CD8-positive, alpha-beta memory T cell (primary cell): ENCODE results near the gene CRNN. TPM values are rescaled to one million over a fixed set of nuclear protein-coding genes. Genes with fewer than 3 reads are reported as not detected.

Experiments
- CTCF ChIA-PET: fragments of 350-600 bp; sonication (Branson Sonifier 250); formaldehyde crosslinking; loops from one replicate; lab custom pipeline; 2021; ENCODE audit warnings: antibody characterized with exemption; lab: Charles Lee
- POLR2A ChIA-PET: fragments of 350-600 bp; sonication (Branson Sonifier 250); formaldehyde crosslinking; loops from one replicate; lab custom pipeline; 2021; ENCODE audit warnings: antibody characterized with exemption; lab: Charles Lee
- DNase-seq, 5 donors: peaks; one replicate each; pipeline versions ENCODE4 v3.0.0 to v3.0.0-alpha.2; 2020 to 2022; ENCODE audit warnings: mixed read lengths in 1 of 5
- H3K27ac ChIP-seq: one replicate; pipeline ENCODE4 v1.7.0; 2013; ENCODE audit warnings: low read depth, mild to moderate bottlenecking, low read length, moderate library complexity
- H3K27me3 ChIP-seq: 2 replicates; pipeline ENCODE4 v1.7.0; 2013; ENCODE audit warnings: low read length, mild to moderate bottlenecking; ENCODE audit not compliant: insufficient read depth, poor library complexity, severe bottlenecking
- H3K36me3 ChIP-seq: 2 replicates; pipeline ENCODE4 v1.7.0; 2013; ENCODE audit warnings: mild to moderate bottlenecking, low read length, moderate library complexity; ENCODE audit not compliant: insufficient read depth
- H3K4me1 ChIP-seq: 2 replicates; pipeline ENCODE4 v1.7.0; 2013; ENCODE audit warnings: mild to moderate bottlenecking, low read length, moderate library complexity; ENCODE audit not compliant: insufficient read depth
- H3K4me3 ChIP-seq: 2 replicates; pipeline ENCODE4 v1.7.0; 2013; ENCODE audit warnings: mild to moderate bottlenecking, low read length
- H3K9me3 ChIP-seq: 2 replicates; pipeline ENCODE4 v1.7.0; 2013; ENCODE audit warnings: mild to moderate bottlenecking, low read length
- H3K27ac Mint-ChIP-seq, 8 donors: one replicate each; pipeline ENCODE4 v1.8.0; 2020 to 2021; ENCODE audit warnings: mixed read lengths in 8 of 8, mild to moderate bottlenecking in 6 of 8, inconsistent platforms in 3 of 8, moderate library complexity in 3 of 8
- H3K27me3 Mint-ChIP-seq, 2 donors: one replicate each; pipeline ENCODE4 v1.8.0; 2020 to 2021; ENCODE audit warnings: mixed read lengths in 2 of 2, mild to moderate bottlenecking in 1 of 2, moderate library complexity in 1 of 2
- H3K36me3 Mint-ChIP-seq, 3 donors: one replicate each; pipeline ENCODE4 v1.8.0; 2020 to 2021; ENCODE audit warnings: mixed read lengths in 3 of 3, inconsistent platforms in 1 of 3, mild to moderate bottlenecking in 1 of 3
- H3K4me1 Mint-ChIP-seq, 3 donors: one replicate each; pipeline ENCODE4 v1.8.0; 2020 to 2021; ENCODE audit warnings: mixed read lengths in 3 of 3, inconsistent platforms in 1 of 3, mild to moderate bottlenecking in 1 of 3
- H3K4me3 Mint-ChIP-seq, 7 donors: one replicate each; pipeline ENCODE4 v1.8.0; 2020 to 2021; ENCODE audit warnings: mixed read lengths in 7 of 7, mild to moderate bottlenecking in 6 of 7, moderate library complexity in 4 of 7, inconsistent platforms in 2 of 7
- H3K9me3 Mint-ChIP-seq, 5 donors: one replicate each; pipeline ENCODE4 v1.8.0; 2020 to 2022; ENCODE audit warnings: mixed read lengths in 5 of 5, mild to moderate bottlenecking in 3 of 5, moderate library complexity in 2 of 5, inconsistent platforms in 1 of 5
- polyA plus RNA-seq: library from polyadenylated mRNA; unstranded; fragments of 300-500 nt; fragmentation: Illumina TruSeq; gene quantifications from one replicate; pipeline ENCODE4 v1.2.3, GENCODE V29; 2021
- total RNA-seq, 2 experiments: library from RNA; stranded (reverse); gene quantifications; one replicate each; pipeline ENCODE4 v1.2.3, GENCODE V29; 2021

The CRNN gene
- total RNA-seq, result not detected
- polyA plus RNA-seq, result not detected

GRCh38 chr1:152413909-152414308 is at the start of gene CRNN:
TSS of gene CRNN (minus strand) at chr1:152414263. CDS start at chr1:152412233, 2,030 bp downstream.
- CTCF ChIA-PET, result no interaction called here
- no peaks in the 10 kb centered on the region for H3K27me3 ChIP-seq
- Mint-ChIP-seq H3K4me3 (no peak within 1 kb of the TSS), H3K36me3 (no peaks in the 10 kb centered on the region), H3K9me3 (no peaks in the 10 kb centered on the region), H3K4me1 (no peaks in the 10 kb centered on the region), H3K27ac (no peak within 1 kb of the TSS), H3K27me3 (peaks cover 17 to 35% of the 10 kb centered on the region in 2 donors)
- no peak for DNase-seq
- no peak within 1 kb of the TSS for H3K4me3 ChIP-seq
- H3K27ac ChIP-seq, result no peak within 1 kb of the TSS
- H3K4me1 ChIP-seq, result no peaks in the 10 kb centered on the region
- POLR2A ChIA-PET, result no interaction called here
- H3K36me3 ChIP-seq, result no peaks in the 10 kb centered on the region
- no peaks in the 10 kb centered on the region for H3K9me3 ChIP-seq

- Mint-ChIP-seq H3K4me3 (no peak overlapping the region), H3K9me3 (peaks cover 0 to 8% (median 5%) of the 10 kb centered on the region in 5 donors), H3K27me3 (peaks cover 6 to 11% of the 10 kb centered on the region in 2 donors), H3K27ac (no peak overlapping the region), H3K36me3 (no peaks in the 10 kb centered on the region), H3K4me1 (peaks cover 22 to 31% (median 29%) of the 10 kb centered on the region in 3 donors)
- POLR2A ChIA-PET, result no interaction called here
- Histone ChIP-seq H3K36me3 (no peaks in the 10 kb centered on the region), H3K4me1 (peaks cover 15% of the 10 kb centered on the region), H3K9me3 (no peaks in the 10 kb centered on the region), H3K27me3 (no peaks in the 10 kb centered on the region), H3K4me3 (no peak overlapping the region), H3K27ac (no peak overlapping the region)
- CTCF ChIA-PET, result interaction anchor here (1.1 to 1.3 kb wide), 2 partner anchors 14 to 273 kb away, joined by 3 read pairs; no protein-coding TSS in a partner anchor
- DNase-seq, result no peak
These were observed 48.6 kb upstream of the CRNN start for GRCh38 chr1:152462636-152463035.

- Mint-ChIP-seq H3K36me3 (no peaks in the 10 kb centered on the region), H3K27me3 (peaks cover 5 to 8% of the 10 kb centered on the region in 2 donors), H3K4me1 (peaks cover 22 to 31% (median 29%) of the 10 kb centered on the region in 3 donors), H3K4me3 (peak overlapping the region in 3 of 7 donors; percentile 16 to 54 (median 46)), H3K27ac (peak overlapping the region in 4 of 8 donors; percentile 6 to 64 (median 36)), H3K9me3 (peaks cover 0 to 3% (median 2%) of the 10 kb centered on the region in 5 donors)
- no peak overlapping the region for H3K27ac ChIP-seq
- peak; percentile 39 to 75 (median 46) for DNase-seq
- H3K4me3 ChIP-seq, result no peak overlapping the region
- ChIA-PET CTCF (interaction anchor here (1.1 to 1.3 kb wide), 2 partner anchors 13 to 272 kb away, joined by 3 read pairs; no protein-coding TSS in a partner anchor), POLR2A (no interaction called here)
- H3K36me3 ChIP-seq, result no peaks in the 10 kb centered on the region
- H3K4me1 ChIP-seq, result peaks cover 15% of the 10 kb centered on the region
- no peaks in the 10 kb centered on the region for H3K9me3 ChIP-seq
- H3K27me3 ChIP-seq, result no peaks in the 10 kb centered on the region
These were observed 47.5 kb upstream of the CRNN start for GRCh38 chr1:152461544-152461943.

GRCh38 chr1:152460529-152460899 is 46.5 kb upstream of the CRNN start:
- no peak for DNase-seq
- Mint-ChIP-seq H3K36me3 (no peaks in the 10 kb centered on the region), H3K4me3 (peak overlapping the region in 3 of 7 donors; percentile 70 to 84 (median 78)), H3K27me3 (peaks cover 0 to 8% of the 10 kb centered on the region in 2 donors), H3K9me3 (peaks cover 0 to 2% (median 0%) of the 10 kb centered on the region in 5 donors), H3K27ac (peak overlapping the region in 7 of 8 donors; percentile 25 to 98 (median 89)), H3K4me1 (peaks cover 22 to 31% (median 29%) of the 10 kb centered on the region in 3 donors)
- ChIA-PET CTCF (interaction anchor here (0.9 to 3.5 kb wide), 12 partner anchors 10 to 407 kb away, joined by 3 to 146 read pairs (median 18); no protein-coding TSS in a partner anchor), POLR2A (no interaction called here)
- Histone ChIP-seq H3K4me1 (peaks cover 15% of the 10 kb centered on the region), H3K9me3 (no peaks in the 10 kb centered on the region), H3K27me3 (no peaks in the 10 kb centered on the region), H3K27ac (no peak overlapping the region), H3K36me3 (no peaks in the 10 kb centered on the region), H3K4me3 (peak overlapping the region; percentile 36)

GRCh38 chr1:152459596-152460528 is 45.8 kb upstream of the CRNN start:
- Mint-ChIP-seq H3K4me3 (peak overlapping the region; percentile 5 to 84 (median 72)), H3K9me3 (peaks cover 0 to under 1% (median 0%) of the 10 kb centered on the region in 5 donors), H3K36me3 (no peaks in the 10 kb centered on the region), H3K27me3 (peaks cover 0 to 8% of the 10 kb centered on the region in 2 donors), H3K4me1 (peaks cover 22 to 31% (median 29%) of the 10 kb centered on the region in 3 donors), H3K27ac (peak overlapping the region; percentile 25 to 98 (median 87))
- peak; percentile 55 to 81 (median 61) for DNase-seq
- H3K4me1 ChIP-seq, result peaks cover 15% of the 10 kb centered on the region
- no peaks in the 10 kb centered on the region for H3K9me3 ChIP-seq
- no peaks in the 10 kb centered on the region for H3K27me3 ChIP-seq
- no peaks in the 10 kb centered on the region for H3K36me3 ChIP-seq
- H3K27ac ChIP-seq, result no peak overlapping the region
- H3K4me3 ChIP-seq, result peak overlapping the region; percentile 36
- ChIA-PET CTCF (interaction anchor here (0.7 to 3.5 kb wide), 27 partner anchors 9 to 1175 kb away, joined by 3 to 146 read pairs (median 8); no protein-coding TSS in a partner anchor), POLR2A (interaction anchor here (1.7 kb wide), 1 partner anchor 423 kb away, joined by 3 read pairs; the partner anchor contains the start of gene S100A11)

GRCh38 chr1:152458384-152459185 is 44.5 kb upstream of the CRNN start:
- CTCF ChIA-PET, result interaction anchor here (0.9 to 3.5 kb wide), 38 partner anchors 9 to 1176 kb away, joined by 3 to 146 read pairs (median 6); no protein-coding TSS in a partner anchor
- POLR2A ChIA-PET, result interaction anchor here (1.0 to 1.7 kb wide), 2 partner anchors 270 to 422 kb away, joined by 3 to 6 read pairs; partner anchors contain the start of gene S100A11
- H3K27ac ChIP-seq, result no peak overlapping the region
- peaks cover 22 to 31% (median 29%) of the 10 kb centered on the region in 3 donors for H3K4me1 Mint-ChIP-seq
- no peak overlapping the region for H3K4me3 ChIP-seq
- peak overlapping the region in 5 of 8 donors; percentile 2 to 65 (median 5) for H3K27ac Mint-ChIP-seq
- H3K36me3 Mint-ChIP-seq, result no peaks in the 10 kb centered on the region
- H3K4me1 ChIP-seq, result peaks cover 15% of the 10 kb centered on the region
- peak overlapping the region in 5 of 7 donors; percentile 1 to 78 (median 22) for H3K4me3 Mint-ChIP-seq
- peaks cover 0 to 8% of the 10 kb centered on the region in 2 donors for H3K27me3 Mint-ChIP-seq
- H3K9me3 ChIP-seq, result no peaks in the 10 kb centered on the region
- H3K27me3 ChIP-seq, result no peaks in the 10 kb centered on the region
- peak; percentile 61 to 85 (median 65) for DNase-seq
- no peaks in the 10 kb centered on the region for H3K9me3 Mint-ChIP-seq
- H3K36me3 ChIP-seq, result no peaks in the 10 kb centered on the region

- no peak for DNase-seq
- Histone ChIP-seq H3K4me3 (no peak overlapping the region), H3K27me3 (no peaks in the 10 kb centered on the region), H3K9me3 (no peaks in the 10 kb centered on the region), H3K27ac (no peak overlapping the region), H3K4me1 (peaks cover 15% of the 10 kb centered on the region), H3K36me3 (no peaks in the 10 kb centered on the region)
- no peaks in the 10 kb centered on the region for H3K36me3 Mint-ChIP-seq
- H3K27ac Mint-ChIP-seq, result peak overlapping the region in 1 of 8 donors; percentile 78
- peaks cover 0 to 8% of the 10 kb centered on the region in 2 donors for H3K27me3 Mint-ChIP-seq
- H3K4me1 Mint-ChIP-seq, result peaks cover 22 to 31% (median 29%) of the 10 kb centered on the region in 3 donors
- CTCF ChIA-PET, result interaction anchor here (1.0 to 3.5 kb wide), 25 partner anchors 9 to 422 kb away, joined by 3 to 146 read pairs (median 8); no protein-coding TSS in a partner anchor
- no peaks in the 10 kb centered on the region for H3K9me3 Mint-ChIP-seq
- POLR2A ChIA-PET, result no interaction called here
- no peak overlapping the region for H3K4me3 Mint-ChIP-seq
These were observed 43.5 kb upstream of the CRNN start for GRCh38 chr1:152457561-152457960.
